Upper lobe of right lung (tissue), 1 donor: Measurements from ENCODE around the gene NSMCE4A. TPM values are rescaled to one million over a fixed set of nuclear protein-coding genes. Genes with fewer than 3 reads are reported as not detected.
A peak's percentile ranks its signal among the peaks of the same experiment; 100 is the strongest.
"Not testable (repeated sequence)": the region's sequence is repeated elsewhere in the genome, so short reads cannot be mapped to it uniquely, and the experiment has no call there.

Experiments used
- ATAC-seq: fragments of 200-7000 bp; cut with Tn5 transposase; one replicate; pipeline ENCODE4 v1.9.1; 2020; ENCODE audit warnings: mild to moderate bottlenecking, moderate library complexity
- DNase-seq: peaks from one replicate; pipeline ENCODE4 v3.0.0-alpha.2; 2020
- H3K27ac ChIP-seq: fragments of 200-600 bp; one replicate; pipeline ENCODE4 v1.8.0; 2022
- H3K27me3 ChIP-seq: fragments of 200-600 bp; one replicate; pipeline ENCODE4 v1.8.0; 2022; ENCODE audit warnings: mild to moderate bottlenecking
- H3K36me3 ChIP-seq: fragments of 200-600 bp; one replicate; pipeline ENCODE4 v1.8.0; 2022
- H3K4me1 ChIP-seq: fragments of 200-600 bp; one replicate; pipeline ENCODE4 v1.8.0; 2022
- H3K4me3 ChIP-seq: fragments of 200-600 bp; one replicate; pipeline ENCODE4 v1.8.0; 2022; ENCODE audit warnings: mild to moderate bottlenecking
- H3K9me3 ChIP-seq: fragments of 200-600 bp; one replicate; pipeline ENCODE4 v1.8.0; 2022
- intact Hi-C: fragments of 100-400 bp; cut with DNase I; formaldehyde crosslinking; loops from one replicate; pipeline ENCODE4 v1.11.0; 2022
- total RNA-seq: library from RNA; stranded (reverse); fragmentation: NEBNext Ultra II Directional; extraction: Animal tissue kit (Norgen Biotek cat#: 25700); gene quantifications from one replicate; pipeline ENCODE4 v1.2.1, GENCODE V29; 2021
- TF ChIP-seq, protein P1 (sequence below): fragments of 200-600 bp; IDR thresholded peaks from one replicate; pipeline ENCODE4 v1.8.0; 2022; ENCODE audit warnings: antibody characterized with exemption
- donor health status: DM: no; HTN: yes; CAD: no; lungs with severe emphysema.

The NSMCE4A gene
- total RNA-seq, 1 donor from 2014 or later, result 38.4 TPM

DNA sequence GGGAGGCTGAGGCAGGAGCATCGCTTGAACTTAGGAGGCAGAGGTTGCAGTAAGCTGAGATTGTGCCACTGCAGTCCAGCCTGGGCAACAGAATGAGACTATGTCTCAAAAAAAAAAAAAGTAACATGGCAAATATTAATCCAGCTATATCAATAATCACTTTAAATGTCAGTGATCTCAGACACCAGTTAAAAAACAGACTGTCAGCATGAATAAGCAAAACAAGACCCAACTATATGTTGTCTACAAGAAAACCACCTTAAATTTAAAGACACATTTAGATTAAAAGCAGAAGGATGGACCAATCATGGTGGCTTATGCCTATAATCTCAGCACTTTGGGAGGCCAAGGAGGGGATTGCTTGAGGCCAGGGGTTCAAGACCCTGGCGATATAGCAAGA lies 38.7 kb downstream of the NSMCE4A start:
- intact Hi-C loops, result no loop called here

DNA sequence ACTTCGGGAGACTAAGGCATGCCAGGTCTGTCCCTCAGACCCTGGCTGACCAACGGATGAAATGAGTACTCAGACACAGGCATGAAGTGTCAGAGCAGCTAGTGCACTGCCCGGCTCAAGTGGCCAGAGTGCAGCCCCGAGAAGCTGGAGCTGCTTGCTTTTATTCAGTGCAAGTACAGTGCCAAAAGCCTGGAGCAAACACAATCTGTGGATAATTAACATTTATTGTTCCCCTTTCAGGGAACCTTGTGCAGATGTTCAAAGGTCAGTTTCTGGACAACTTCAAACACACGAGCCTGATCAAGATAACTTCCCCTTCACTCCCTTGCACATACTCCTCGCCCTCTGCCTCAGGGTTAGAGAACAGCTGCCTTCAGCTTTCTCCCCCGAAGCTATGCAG lies 39.3 kb downstream of the NSMCE4A start:
- Histone ChIP-seq H3K9me3 (no peaks in the 10 kb centered on the region), H3K4me1 (no peaks in the 10 kb centered on the region), H3K27ac (no peak overlapping the region), H3K4me3 (no peak overlapping the region), H3K27me3 (no peaks in the 10 kb centered on the region), H3K36me3 (no peaks in the 10 kb centered on the region)
- DNase-seq (no peak), ATAC-seq (no peak)
- intact Hi-C loops, result no loop called here
- TF ChIP-seq, protein P1, sequence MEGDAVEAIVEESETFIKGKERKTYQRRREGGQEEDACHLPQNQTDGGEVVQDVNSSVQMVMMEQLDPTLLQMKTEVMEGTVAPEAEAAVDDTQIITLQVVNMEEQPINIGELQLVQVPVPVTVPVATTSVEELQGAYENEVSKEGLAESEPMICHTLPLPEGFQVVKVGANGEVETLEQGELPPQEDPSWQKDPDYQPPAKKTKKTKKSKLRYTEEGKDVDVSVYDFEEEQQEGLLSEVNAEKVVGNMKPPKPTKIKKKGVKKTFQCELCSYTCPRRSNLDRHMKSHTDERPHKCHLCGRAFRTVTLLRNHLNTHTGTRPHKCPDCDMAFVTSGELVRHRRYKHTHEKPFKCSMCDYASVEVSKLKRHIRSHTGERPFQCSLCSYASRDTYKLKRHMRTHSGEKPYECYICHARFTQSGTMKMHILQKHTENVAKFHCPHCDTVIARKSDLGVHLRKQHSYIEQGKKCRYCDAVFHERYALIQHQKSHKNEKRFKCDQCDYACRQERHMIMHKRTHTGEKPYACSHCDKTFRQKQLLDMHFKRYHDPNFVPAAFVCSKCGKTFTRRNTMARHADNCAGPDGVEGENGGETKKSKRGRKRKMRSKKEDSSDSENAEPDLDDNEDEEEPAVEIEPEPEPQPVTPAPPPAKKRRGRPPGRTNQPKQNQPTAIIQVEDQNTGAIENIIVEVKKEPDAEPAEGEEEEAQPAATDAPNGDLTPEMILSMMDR, result no peak

More for the DNA sequence above, 38.7 kb downstream of the NSMCE4A start:
- TF ChIP-seq, protein P1, result no peak
- Histone ChIP-seq H3K27me3 (no peaks in the 10 kb centered on the region), H3K4me1 (no peaks in the 10 kb centered on the region), H3K9me3 (no peaks in the 10 kb centered on the region), H3K4me3 (no peak overlapping the region), H3K27ac (no peak overlapping the region), H3K36me3 (no peaks in the 10 kb centered on the region)
- ATAC-seq (no peak), DNase-seq (no peak)

DNA sequence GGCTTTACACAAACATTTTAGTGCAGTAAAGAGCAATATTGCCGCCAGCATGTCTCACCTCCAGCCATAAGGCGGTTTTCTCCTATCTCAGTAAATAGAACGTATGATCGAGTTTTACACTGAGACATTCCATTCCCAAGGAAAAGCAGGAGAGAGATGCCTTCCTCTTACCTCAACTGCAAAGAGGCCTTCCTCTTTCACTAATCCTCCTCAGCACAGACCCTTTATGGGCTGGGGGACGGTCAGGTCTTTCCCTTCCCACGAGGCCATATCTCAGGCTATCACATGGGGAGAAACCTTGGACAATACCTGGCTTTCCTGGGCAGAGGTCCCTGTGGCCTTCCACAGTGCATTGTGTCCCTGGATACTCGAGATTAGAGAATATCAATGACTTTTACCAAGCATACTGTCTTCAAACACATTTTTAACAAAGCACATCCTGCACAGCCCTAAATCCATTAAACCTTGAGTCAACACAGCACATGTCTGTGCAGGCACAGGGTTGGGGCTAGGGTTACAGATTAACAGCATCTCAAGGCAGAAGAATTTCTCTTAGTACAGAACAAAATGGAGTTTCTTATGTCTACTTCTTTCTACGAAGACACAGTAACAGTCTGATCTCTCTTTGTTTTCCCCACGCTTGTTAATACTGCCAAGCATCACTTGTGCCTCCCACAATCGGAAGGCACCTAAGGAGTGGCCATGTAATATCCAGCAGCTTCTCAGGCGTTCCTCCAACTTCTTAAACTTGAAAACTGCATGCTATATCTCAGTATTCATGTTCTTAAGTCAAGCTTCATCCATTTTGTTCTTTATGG lies 44.5 kb downstream of the NSMCE4A start:
- intact Hi-C loops, H3K4me3 ChIP-seq, H3K27ac ChIP-seq, H3K9me3 ChIP-seq, DNase-seq, H3K36me3 ChIP-seq, ATAC-seq, H3K27me3 ChIP-seq: not testable (repeated sequence)
- H3K4me1 ChIP-seq, result peaks cover 18% of the 10 kb centered on the region

DNA sequence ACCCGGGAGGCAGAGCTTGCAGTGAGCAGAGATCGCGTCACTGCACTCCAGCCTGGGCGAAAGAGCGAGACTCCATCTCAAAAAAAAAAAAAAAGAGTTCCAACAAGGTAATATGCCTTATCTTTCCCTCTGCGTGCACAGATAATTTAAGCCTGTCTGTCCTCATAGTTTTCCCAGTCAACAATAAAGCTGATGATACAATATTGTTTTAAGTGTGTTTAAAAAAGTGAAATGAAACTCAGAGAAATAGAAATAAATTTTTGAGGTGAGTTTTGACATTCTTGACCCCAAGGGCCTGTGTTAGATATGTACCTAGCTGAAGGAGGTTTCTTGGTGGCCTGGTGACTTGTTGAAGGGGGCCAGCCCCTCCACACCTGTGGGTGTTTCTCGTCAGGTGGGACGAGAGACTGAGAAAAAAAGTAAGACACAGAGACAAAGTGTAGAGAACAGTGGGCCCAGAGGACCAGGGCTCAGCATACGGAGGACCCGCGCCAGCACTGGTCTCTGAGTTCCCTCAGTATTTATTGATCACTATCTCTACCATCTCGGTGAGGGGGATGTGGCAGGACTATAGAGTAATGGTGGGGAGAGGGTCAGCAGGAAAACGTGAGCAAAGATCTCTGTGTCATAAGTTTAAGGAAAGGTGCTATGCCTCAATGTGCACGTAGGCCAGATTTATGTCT lies 45.3 kb downstream of the NSMCE4A start:
- intact Hi-C loops, H3K9me3 ChIP-seq, H3K4me3 ChIP-seq, ATAC-seq, H3K27ac ChIP-seq, H3K27me3 ChIP-seq, H3K36me3 ChIP-seq, DNase-seq: not testable (repeated sequence)
- peaks cover 20% of the 10 kb centered on the region for H3K4me1 ChIP-seq

DNA sequence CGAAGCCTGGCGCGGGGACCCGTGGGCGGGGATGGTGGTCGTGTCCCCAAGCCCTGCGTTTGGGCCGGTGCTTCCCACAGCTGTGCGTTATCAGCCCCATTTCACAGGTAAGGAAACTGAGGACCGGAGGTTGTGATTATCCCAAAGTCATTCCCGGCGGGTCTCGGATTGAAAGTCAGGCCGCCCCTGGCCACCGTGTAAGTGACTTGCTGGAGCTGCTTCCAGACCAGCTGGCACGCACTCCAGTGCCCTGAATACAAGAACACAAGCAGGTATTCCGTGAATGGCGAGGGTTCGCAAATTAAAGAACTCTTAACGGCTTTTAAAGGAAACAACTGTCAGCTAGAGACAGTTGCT lies 46.5 kb downstream of the NSMCE4A start:
- intact Hi-C loops, result no loop called here
- TF ChIP-seq, protein P1, result no peak
- Histone ChIP-seq H3K27ac (peak overlapping the region; percentile 100), H3K9me3 (no peaks in the 10 kb centered on the region), H3K27me3 (no peaks in the 10 kb centered on the region), H3K36me3 (peaks cover 7% of the 10 kb centered on the region), H3K4me3 (peak overlapping the region; percentile 91), H3K4me1 (peaks cover 20% of the 10 kb centered on the region)
- DNase-seq (no peak), ATAC-seq (no peak)

DNA sequence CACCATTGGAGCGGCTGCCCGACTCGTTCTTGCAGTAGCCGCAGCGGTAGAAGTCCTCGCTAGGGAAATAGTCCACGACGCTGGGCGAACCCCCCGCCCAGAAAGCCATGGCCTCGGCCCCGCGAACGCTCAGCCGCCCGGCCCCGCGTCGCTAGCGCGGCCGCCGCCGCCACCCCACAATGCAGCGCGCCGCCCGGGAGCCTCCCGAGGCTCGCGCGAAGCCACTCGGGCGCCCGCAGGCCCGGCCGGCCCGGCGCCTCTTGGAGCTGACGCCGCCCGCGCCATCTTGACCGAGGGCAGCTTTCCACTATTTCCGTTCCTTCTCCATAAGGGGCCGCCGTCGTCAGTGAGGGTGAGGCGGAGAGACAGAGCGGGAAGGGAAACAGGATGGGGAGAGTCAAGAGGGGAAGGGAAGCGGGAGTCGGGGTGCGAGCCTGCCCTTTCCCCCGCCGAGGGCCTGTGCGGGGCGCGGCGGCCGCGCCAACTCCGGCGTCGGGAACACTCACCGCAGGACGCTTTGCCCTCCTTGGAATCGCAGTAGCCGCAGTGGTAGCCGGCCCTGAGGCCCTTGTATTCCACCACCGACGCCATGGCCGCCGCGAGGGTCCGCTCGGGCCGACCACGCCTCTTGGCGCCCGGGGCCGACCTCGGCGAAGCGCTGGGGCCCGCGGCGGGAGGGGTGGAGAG lies 47.0 kb downstream of the NSMCE4A start, which contains the start of gene ATE1:
Gene ATE1 (minus strand): TSS at position 191 of the 687 bp plus-strand sequence. CDS start 82 bp downstream, at position 109.
- Histone ChIP-seq H3K9me3 (no peaks in the 10 kb centered on the region), H3K27ac (peak within 1 kb of the TSS; percentile 100), H3K36me3 (peaks cover 7% of the 10 kb centered on the region), H3K4me3 (peak within 1 kb of the TSS; percentile 91), H3K4me1 (peaks cover 20% of the 10 kb centered on the region), H3K27me3 (no peaks in the 10 kb centered on the region)
- peak; percentile 95 for DNase-seq
- peak; percentile 98 for ATAC-seq
- TF ChIP-seq, protein P1, result no peak
- intact Hi-C loops, result no loop called here
